HG03159 (cell line): ENCODE measurements around the gene DBNDD1.
"Not testable (repeated sequence)": the region's sequence is repeated elsewhere in the genome, so short reads cannot be mapped to it uniquely, and the experiment has no call there.

Source experiments
- ATAC-seq: cut with Tn5 transposase; IDR thresholded peaks from one replicate; pipeline ENCODE4 v1.9.1; 2021; ENCODE audit warnings: mild to moderate bottlenecking, moderate library complexity; ENCODE audit not compliant: unreplicated experiment

DBNDD1 gene

DNA sequence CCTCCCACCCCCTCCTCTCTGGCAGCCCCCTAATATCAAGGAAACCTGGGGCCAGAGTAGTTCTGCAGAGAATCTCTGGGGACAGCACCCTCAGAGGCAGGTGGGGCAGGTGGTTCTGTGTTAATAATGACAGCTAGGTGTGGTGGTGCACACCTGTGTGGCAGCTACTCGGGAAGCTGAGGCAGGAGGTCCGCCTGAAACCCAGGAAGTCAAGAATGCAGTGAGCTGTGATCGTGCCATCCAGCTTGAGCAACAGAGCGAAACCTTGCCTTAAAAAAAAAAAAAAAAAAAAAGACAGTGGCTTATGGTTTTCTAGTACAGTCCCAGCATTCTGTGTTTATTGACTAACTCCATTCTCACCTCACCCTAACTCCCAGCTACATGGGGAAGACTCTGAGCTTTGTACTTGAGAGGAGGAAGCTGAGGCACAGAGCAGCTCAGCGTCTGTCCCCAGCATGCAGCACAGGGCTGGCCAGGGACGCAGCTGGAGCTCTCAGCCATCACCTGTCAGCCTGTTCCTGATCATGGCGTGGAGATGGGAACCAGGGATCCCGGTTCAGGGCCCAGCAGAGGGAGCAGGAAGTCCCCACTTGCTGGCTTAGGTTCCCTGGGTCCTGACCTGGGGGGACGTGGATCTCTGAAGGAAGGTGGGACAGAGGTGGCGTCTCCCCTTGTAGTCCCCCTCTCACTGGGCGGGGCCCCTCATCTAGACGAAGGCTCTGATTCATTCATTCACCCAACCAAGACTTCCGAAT is 6.1 kb downstream of the DBNDD1 start:
- no peak for ATAC-seq

DNA sequence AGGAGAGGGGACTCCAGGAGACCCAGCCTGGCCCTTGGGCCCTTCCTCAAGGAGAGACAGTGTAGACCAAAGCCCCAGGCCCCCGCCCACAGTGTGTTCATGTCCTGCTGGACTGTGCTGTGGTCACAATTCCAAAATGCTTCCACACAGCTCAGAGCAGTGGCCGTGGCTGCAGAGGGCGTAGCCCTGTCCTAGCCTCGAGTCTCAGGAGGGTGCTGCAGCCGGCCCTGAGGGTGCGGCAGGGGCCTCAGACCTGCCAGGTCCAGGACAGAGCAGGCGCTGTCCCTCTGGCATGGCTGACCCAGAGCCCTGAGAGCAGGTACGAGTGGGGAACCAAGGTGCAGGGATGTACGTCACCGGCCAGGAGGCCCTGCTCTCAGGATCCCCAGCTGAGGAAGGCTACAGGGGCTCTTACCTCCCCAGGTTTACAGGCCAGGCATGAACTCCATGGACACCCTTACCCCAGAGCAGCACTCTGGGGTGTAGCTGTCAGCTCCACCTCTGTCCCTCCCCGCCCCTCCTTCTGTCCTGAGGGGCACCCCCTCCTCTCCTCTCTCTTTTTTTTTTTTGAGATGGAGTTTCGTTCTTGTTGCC is 7.3 kb downstream of the DBNDD1 start:
- ATAC-seq, result no peak

DNA sequence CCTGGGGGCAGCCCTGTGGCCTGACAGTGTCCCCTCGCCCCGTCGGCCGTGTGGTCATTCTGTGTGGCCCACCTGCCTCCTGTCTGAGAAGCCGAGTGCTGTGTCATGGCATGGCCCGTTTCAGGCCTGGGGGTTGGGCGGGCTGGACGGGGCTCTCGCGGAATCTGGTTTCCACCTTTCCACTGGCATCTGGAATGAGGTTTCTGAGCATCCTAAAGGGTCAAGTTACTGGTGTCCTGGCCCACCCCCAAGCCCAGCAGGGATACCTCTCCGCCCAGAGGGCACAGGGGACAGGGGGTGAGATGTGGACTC is 7.8 kb downstream of the DBNDD1 start:
- ATAC-seq, result no peak

DNA sequence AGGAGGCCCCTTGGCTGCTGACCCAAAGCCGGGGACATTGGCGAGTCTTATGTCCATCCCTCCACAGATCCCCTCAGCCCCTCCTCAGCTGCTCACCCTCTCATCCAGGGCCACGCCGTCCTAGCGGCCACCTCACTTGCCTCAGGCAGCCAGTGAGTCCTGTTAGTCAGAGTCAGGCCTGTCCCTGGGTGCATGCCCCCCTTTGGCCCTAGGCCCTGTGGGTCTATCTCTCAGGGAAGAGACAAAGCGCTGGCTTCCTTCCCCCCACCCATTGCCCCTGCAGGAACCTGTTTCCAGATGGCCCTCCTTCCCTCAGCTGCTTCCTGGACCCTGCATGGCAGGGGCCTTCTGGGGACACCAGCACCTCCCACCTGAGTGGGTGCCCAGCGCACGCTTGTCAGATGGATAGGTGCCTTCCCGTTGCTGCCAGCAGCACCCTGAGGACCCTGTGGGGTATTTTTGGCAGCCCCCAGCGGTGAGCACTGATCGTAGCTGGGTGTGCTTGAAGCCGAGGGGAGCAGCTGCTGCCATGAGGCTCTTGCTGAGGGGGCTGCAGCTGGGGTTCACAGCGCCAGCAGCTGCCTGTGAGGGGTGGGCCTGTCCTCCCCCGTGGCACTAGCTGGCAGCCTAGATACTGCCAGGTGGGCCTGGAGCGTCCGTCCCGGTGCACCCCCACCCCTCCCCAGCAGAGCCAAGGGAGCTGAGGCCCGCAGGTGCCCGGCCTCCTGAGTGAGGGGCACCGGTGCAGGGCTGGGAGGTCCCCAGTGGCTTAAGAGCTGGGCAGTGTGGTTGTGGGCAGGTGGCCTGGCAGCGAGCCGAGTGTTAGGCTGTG is 8.4 kb downstream of the DBNDD1 start:
- ATAC-seq, result no peak

DNA sequence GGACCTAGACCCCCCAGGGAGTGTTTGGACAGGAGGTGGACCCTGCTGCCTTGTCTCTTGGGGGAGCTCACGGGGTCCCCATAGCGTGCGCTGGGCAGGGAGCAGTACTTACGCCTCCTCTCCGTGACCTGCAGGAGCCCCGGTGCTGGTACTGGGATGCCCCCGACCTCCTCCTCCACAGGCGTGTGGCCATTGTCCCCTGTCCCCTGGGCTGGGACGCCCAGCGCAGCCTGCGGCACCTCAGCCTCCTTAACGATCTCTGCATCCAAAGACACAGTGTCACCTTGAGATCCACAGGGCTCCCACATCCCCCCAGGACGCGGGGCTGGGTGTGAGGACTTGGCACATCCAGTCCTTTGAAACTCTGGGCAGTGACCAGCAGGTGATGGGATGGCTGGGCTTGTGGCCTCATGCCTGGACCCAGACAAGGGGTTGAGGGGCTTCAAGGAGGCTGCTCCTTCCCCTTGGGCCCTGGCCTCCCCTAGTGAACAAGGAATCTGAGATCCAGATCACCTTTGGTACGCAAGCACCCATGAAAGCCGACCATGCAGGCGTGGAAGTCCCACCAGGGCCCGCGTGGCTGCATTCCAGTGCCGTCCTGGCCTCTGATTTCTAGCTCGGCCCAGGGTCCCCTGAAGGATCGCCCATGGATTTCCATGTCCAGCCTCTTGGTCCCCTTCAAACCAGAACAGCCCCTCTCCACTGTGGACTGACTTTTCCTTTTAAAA is 9.9 kb downstream of the DBNDD1 start:
- no peak for ATAC-seq

DNA sequence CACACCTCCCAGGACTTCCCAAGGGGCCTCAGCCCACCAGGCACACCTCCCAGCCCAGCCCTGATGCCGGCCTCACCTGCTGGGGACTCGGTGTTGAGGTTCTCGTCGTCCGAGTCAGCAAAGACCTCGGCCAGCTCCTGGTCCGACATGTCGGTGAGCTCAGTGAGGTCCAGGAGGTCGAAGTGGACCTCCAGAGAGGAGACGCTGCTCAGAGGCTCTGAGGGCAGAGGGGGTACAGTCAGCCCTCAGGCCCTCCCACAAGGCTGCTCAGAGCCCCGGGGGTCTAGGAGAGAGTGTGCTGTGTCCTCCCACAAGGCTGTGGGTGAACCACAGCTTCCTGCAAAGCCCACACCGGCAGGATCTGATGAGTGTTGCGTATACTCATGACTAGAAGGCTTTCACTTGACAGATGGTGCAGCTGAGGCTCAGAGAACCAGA is 10.5 kb downstream of the DBNDD1 start:
- no peak for ATAC-seq

DNA sequence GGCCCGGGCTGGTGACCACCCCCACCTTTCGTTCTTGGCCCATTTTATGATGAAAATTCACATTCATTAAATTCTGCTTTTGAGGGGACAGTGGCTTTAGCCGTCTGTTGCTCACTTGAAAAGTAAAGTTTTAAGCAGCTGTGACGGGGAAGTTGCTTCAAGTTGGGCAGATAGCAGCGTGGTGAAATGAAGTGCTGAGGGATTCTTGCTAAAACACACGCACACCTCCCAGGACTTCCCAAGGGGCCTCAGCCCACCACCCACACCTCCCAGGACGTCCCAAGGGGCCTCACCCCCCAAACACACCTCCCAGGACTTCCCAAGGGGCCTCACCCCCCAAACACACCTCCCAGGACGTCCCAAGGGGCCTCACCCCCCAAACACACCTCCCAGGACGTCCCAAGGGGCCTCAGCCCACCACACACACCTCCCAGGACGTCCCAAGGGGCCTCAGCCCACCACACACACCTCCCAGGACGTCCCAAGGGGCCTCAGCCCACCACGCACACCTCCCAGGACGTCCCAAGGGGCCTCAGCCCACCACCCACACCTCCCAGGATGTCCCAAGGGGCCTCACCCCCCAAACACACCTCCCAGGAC is 11.5 kb downstream of the DBNDD1 start:
- not testable (repeated sequence) for ATAC-seq

DNA sequence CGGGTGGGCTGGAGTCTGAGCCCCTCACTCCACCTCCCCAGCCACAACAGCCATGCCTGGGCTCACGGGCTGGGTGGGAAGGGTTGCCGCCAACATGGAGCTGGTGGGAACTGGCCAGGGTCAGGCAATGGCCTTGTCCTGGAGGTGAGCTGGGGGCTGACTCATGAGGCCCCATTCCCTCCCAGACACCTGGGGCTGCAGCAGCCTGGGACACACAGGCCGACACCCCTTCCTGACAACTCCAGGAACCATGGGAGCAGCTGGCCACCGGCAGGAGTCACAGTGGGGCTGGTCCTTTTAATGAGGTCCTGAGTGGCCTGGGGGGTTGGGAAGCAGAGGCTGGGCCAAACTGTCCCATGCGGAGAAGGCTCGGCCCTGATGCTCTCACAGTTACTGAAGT is 12.2 kb downstream of the DBNDD1 start:
- ATAC-seq, result no peak

DNA sequence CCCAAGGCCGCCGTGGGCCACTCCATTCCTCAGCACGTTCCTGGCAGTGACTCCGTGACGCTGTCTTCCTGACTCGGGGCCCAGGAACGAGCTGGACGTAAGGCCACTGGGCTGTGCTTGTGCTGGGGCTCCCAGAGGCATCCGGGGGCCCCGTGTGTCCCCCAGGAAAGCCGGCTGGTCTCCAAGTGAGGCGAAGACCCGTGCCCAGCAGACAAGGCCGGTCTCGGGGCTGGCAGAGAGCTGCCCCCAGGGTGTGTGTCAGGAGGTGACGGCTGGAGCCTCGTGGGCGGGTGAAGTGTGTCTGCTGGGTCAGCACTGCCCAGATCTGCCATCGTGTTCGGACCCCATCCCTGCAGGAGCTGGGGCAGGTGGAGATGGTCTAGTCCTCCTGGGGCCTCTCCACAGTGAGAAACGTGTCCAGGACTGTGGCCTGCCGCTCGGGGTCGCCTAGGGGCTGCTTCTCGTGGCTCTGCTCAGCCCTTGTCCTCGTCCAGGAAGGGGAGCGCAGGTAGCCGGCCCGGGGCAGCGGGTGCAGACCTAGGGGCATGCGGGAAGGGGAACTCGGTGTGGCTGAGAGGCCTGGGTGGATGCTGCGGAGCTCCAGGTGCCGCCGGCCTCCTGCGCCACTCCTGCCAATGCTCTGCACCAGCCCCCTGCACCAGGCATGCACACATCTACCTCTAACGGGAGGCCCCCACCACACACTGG is 13.1 kb downstream of the DBNDD1 start:
- no peak for ATAC-seq

DNA sequence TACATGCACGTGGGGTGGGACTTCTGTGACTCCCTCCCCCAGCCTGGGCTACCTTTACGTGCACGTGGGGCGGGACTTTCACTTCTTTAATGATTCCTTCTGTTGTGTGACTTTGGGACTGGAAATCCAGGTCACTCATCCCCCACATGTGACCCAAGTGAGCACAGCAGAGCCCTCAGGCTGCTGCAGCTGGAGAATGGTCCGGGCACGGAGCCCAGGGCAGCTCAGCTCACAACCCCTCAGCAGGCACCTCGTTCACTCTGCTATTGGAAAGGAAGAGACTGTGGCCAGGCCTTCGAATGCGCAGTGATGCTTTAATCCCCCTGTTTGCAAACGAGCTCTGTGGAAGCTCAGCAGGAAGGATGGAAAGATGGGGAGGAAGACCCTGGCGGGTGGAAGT is 14.7 kb downstream of the DBNDD1 start:
- no peak for ATAC-seq

DNA sequence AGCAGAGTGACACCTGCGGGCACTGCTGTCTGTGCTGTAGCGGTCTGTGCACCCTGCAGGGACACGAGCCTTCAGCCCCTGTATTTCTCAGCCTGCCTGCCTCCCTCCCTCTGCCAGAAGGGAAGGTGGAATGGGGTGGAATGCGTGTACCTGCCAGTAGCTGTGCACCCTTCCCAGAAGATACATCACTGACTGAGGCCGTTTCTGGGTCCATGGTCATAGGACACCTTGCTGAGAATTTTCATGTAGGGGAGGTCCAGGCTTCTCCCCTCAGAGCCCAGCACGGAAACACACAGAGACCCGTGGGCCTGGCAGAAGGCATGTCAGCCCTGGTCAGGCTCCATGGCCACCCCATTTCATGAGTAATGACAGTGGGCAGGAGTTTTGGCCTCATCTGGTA is 16.5 kb downstream of the DBNDD1 start:
- no peak for ATAC-seq

DNA sequence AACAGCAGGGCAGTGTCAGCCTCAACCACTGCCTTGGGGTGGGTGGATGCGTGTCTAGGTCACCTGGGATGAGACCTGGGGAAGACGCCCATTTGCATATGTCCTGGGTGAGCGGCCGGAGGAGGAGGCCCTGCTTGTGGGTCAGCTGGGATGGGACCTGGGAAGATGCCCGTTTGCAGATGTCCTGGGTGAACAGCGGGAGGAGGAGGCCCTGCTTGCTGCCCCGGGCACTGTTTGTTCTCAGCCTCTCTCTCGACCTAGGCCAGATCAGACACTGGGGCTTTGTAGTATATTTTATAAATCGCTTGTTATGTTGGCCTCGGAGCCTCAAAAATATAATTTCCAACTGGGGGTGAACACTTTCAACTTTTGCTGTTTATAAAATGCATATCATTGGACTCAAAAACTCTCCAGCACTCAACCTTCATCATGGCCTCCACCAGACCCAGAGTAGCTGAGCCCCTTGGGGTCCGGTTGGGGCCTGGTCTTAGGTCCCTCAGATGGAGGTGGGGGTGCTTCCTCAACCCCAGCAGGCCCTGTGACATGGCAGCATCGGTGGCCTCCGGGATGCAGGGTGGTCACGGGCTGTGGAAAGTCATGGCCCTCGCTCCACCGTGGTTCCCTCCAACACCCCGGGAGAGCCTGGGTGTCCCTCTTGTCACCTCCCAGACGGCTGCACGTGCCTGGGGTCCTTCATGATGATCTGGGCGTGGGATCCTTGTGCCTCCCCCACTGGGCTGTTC is 17.3 kb downstream of the DBNDD1 start:
- ATAC-seq, result no peak

DNA sequence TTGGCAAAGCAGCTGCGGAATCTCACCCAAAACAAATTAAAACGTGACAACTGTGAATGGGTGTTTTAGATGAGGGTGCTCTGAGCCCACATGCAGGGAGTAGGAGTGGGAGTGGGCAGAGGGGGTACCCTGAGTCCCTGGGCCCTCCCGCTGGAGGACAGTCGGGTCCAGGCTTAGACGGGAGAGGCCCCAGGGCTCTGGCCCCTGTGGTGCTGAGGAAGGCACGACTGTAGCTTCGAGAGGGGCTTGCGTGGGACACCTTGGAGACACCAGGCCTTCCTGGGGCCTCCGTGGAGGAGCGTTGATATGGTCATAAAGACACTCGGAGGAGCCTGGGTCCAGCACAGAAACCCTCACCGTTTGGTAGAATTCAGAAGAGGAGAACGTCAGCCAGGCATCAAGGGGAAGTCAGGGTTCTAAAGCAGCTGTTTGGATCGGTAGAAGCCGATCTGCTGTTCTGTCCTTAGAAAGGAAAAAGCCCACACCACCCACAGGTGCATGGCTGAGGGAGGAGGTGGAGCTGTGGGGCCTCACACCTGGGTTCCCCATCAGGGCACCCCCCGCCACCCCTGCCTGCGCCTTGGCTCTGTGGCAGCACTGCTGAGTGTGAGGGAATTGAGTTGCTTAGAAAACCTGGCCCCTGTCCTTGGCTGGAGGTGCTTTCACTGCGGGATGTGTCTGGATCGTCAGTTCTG is 18.4 kb downstream of the DBNDD1 start:
- ATAC-seq, result no peak

DNA sequence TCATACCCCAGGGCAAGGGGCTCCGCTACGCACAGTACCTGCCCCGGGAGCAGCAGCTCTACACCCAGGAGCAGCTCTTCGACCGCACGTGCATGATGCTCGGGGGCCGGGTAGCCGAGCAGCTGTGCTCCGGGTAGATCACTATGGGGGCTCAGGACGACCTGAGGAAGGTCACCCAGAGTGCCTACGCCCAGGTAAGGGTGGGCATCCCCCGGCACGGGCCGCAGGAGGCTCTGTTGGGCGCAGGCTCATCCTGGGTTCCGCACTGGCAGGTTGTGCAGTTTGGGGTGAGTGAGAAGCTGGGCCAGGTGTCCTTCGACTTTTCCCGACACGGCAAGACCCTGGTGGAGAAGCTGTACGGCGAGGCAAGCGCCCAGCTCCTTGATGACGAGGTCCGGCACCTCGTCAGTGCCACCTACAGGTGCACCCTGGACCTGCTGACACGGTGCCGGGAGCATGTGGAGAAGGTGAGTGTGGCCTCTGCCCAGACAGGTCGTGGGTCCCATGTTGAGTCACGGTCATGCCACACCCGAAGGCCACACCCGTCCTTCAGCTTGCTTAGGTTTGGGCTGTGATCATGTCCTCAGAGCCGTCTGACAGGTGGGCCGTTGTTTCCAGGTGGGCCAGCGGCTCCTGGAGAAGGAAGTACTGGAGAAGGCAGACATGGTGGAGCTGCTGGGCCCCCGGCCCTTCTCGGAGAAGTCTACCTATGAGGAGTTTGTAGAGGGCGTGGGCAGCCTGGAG is 19.3 kb downstream of the DBNDD1 start:
- ATAC-seq, result no peak

DNA sequence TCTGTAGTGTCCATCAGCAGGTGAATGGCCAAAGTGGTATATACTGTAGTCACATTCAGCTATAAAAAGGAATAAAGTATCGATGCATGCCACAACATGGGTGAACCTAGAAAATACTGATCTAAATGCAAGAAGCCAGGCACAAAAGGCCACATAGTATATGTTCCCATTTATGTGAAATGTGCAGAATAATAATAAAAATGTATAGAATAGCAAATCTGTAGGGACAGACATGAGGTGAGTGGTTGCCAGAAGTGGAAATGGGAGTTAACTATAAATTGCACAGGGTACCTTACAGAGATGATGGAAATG is 23.1 kb downstream of the DBNDD1 start:
- ATAC-seq, result no peak

DNA sequence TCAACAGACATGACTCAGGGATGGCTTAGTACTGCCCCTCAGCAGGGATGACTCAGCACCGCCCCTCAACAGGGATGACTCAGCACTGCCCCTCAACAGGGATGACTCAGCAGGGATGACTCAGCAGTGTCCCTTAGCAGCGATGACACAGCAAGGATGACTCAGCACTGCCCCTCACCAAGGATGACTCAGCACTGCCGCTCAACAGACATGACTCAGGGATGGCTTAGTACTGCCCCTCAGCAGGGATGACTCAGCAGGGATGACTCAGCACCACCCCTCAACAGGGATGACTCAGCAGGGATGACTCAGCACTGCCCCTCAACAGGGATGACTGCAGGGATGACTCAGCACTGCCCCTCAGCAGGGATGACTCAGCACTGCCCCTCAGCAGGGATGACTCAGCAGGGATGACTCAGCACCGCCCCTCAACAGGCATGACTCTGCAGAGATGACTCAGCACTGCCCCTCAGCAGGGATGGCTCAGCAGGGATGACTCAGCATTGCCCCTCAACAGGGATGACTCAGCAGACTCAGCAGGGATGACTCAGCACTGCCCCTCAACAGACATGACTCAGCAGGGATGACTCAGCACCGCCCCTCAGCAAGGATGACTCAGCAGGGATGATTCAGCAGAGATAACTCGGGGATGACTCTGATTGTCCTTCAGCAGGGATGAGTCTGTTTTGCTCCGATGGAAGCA is 23.6 kb downstream of the DBNDD1 start:
- not testable (repeated sequence) for ATAC-seq

DNA sequence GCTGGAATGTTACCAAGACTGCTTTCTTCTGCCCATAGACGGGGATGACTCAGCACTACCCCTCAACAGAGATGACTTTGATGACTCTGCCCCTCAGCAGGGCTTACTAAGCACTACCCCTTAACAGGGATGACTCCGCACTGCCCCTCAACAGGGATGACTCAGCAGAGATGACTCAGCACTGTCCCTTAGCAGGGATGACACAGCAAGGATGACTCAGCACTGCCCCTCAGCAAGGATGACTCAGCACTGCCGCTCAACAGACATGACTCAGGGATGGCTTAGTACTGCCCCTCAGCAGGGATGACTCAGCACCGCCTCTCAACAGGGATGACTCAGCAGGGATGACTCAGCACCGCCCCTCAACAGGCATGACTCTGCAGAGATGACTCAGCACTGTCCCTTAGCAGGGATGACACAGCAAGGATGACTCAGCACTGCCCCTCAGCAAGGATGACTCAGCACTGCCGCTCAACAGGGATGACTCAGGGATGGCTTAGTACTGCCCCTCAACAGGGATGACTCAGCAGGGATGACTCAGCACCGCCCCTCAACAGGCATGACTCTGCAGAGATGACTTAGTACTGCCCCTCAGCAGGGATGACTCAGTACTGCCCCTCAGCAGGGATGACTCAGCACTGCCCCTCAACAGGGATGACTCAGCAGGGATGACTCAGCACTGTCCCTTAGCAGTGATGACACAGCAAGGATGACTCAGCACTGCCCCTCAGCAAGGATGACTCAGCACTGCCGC is 24.4 kb downstream of the DBNDD1 start:
- not testable (repeated sequence) for ATAC-seq
